GM23338 (cell line): ENCODE measurements around the gene SLC19A1. TPM values are rescaled to one million over a fixed set of nuclear protein-coding genes. Genes with fewer than 3 reads are reported as not detected.

Experiments used
- ATAC-seq: fragments of 200-7000 bp; cut with Tn5 transposase; 3 replicates; pipeline ENCODE4 v1.9.1; 2020
- DNase-seq: peaks from one replicate; pipeline ENCODE4 v3.0.0-alpha.2; 2015; ENCODE audit warnings: low spot score
- H2AFZ ChIP-seq: fragments of 200-600 bp; sonication (generic); 2 replicates; pipeline ENCODE4 v1.8.0; 2016; ENCODE audit warnings: antibody characterized with exemption, mild to moderate bottlenecking, moderate library complexity
- H3F3A ChIP-seq: fragments of 200-600 bp; sonication (generic); replicated peaks from 2 replicates; pipeline ENCODE4 v1.8.0; 2017; ENCODE audit warnings: antibody characterized with exemption, mixed run types, low read depth
- H3K27ac ChIP-seq: fragments of 200-600 bp; sonication (generic); 2 replicates; pipeline ENCODE4 v1.6.1; 2016; ENCODE audit warnings: low read depth
- H3K27me3 ChIP-seq: fragments of 200-600 bp; sonication (generic); 2 replicates; pipeline ENCODE4 v1.8.0; 2016; ENCODE audit warnings: mild to moderate bottlenecking, mixed run types, moderate library complexity; ENCODE audit not compliant: insufficient read depth
- H3K36me3 ChIP-seq: fragments of 200-600 bp; sonication (generic); 2 replicates; pipeline ENCODE4 v1.8.0; 2016; ENCODE audit warnings: mild to moderate bottlenecking; ENCODE audit not compliant: insufficient read depth
- H3K4me1 ChIP-seq: fragments of 200-600 bp; sonication (generic); 2 replicates; pipeline ENCODE4 v1.8.0; 2016; ENCODE audit warnings: mild to moderate bottlenecking, moderate library complexity; ENCODE audit not compliant: insufficient read depth
- H3K4me2 ChIP-seq: fragments of 200-600 bp; sonication (generic); 2 replicates; pipeline ENCODE4 v1.7.1; 2017; ENCODE audit warnings: mixed run types
- H3K4me3 ChIP-seq: fragments of 200-600 bp; sonication (generic); 2 replicates; pipeline ENCODE4 v1.6.1; 2016; ENCODE audit warnings: mixed run types
- H3K79me2 ChIP-seq: fragments of 200-600 bp; sonication (generic); replicated peaks from 2 replicates; pipeline ENCODE4 v1.8.0; 2017; ENCODE audit warnings: mild to moderate bottlenecking; ENCODE audit not compliant: insufficient read depth
- H3K9me2 ChIP-seq: fragments of 200-600 bp; sonication (generic); 2 replicates; pipeline ENCODE4 v1.8.0; 2017; ENCODE audit not compliant: insufficient read depth
- H4K20me1 ChIP-seq: fragments of 200-600 bp; sonication (generic); replicated peaks from 2 replicates; pipeline ENCODE4 v1.8.0; 2017; ENCODE audit warnings: mild to moderate bottlenecking; ENCODE audit not compliant: insufficient read depth
- H3K27ac Mint-ChIP-seq: 2 replicates; pipeline ENCODE4 v1.8.0; 2020; ENCODE audit warnings: inconsistent platforms, mild to moderate bottlenecking, moderate library complexity, mixed read lengths
- H3K27me3 Mint-ChIP-seq: 3 replicates; pipeline ENCODE4 v1.8.0; 2022; ENCODE audit warnings: low read depth, mild to moderate bottlenecking, moderate library complexity, mixed read lengths, inconsistent platforms; ENCODE audit not compliant: insufficient read depth, poor library complexity
- H3K36me3 Mint-ChIP-seq: 3 replicates; pipeline ENCODE4 v1.8.0; 2021; ENCODE audit warnings: low read depth, mild to moderate bottlenecking, inconsistent platforms, moderate library complexity, mixed read lengths
- H3K4me1 Mint-ChIP-seq: 3 replicates; pipeline ENCODE4 v1.8.0; 2020; ENCODE audit warnings: mild to moderate bottlenecking, inconsistent platforms, mixed read lengths
- H3K4me3 Mint-ChIP-seq: 3 replicates; pipeline ENCODE4 v1.8.0; 2021; ENCODE audit warnings: moderate library complexity, mild to moderate bottlenecking, inconsistent platforms, mixed read lengths
- H3K9me3 Mint-ChIP-seq: 3 replicates; pipeline ENCODE4 v1.8.0; 2020; ENCODE audit warnings: moderate library complexity, mild to moderate bottlenecking, inconsistent platforms, mixed read lengths
- EZH2 ChIP-seq: fragments of 200-600 bp; sonication (generic); IDR thresholded peaks from one replicate; pipeline ENCODE4 v1.8.0; 2017; ENCODE audit warnings: antibody characterized with exemption, mild to moderate bottlenecking, low read depth; ENCODE audit not compliant: unreplicated experiment
- EZH2phosphoT487 ChIP-seq: fragments of 200-600 bp; sonication (generic); IDR thresholded peaks from one replicate; pipeline ENCODE4 v1.8.1; 2018; ENCODE audit warnings: antibody characterized with exemption; ENCODE audit not compliant: unreplicated experiment
- STAT1 ChIP-seq: IDR thresholded peaks from one replicate; pipeline ENCODE4 v1.6.1; 2016; ENCODE audit warnings: antibody characterized with exemption; ENCODE audit not compliant: unreplicated experiment
- ZNF331 ChIP-seq: fragments of 250-450 bp; sonication (Bioruptor Pico); IDR thresholded peaks from 2 replicates; pipeline ENCODE4 v1.5.0; 2020; ENCODE audit warnings: low read depth, mild to moderate bottlenecking, moderate library complexity
- polyA plus RNA-seq: library from polyadenylated mRNA; unstranded; fragments of >200 nt; fragmentation: Nextera tagmentation; extraction: Ambion mirVana; gene quantifications from 2 replicates; pipeline ENCODE4 v1.2.1, GENCODE V29; 2016
- total RNA-seq: library from RNA; depleted of rRNA; stranded (reverse); fragments of >200 nt; shearing (Covaris generic); gene quantifications from 2 replicates; pipeline ENCODE4 v1.2.3, GENCODE V29; 2014
- TF ChIP-seq, protein P1 (sequence below): IDR thresholded peaks from one replicate; pipeline ENCODE4 v1.6.1; 2018; ENCODE audit warnings: antibody characterized with exemption; ENCODE audit not compliant: unreplicated experiment
- TF ChIP-seq, protein P2 (sequence below): fragments of 250-450 bp; sonication (Bioruptor Pico); IDR thresholded peaks from 2 replicates; pipeline ENCODE4 v1.5.0; 2020; ENCODE audit warnings: mild to moderate bottlenecking, moderate library complexity
- TF ChIP-seq, protein P3 (sequence below), 2 experiments: fragments of 200-600 bp in 1 of 2; sonication (generic) in 1 of 2; conservative IDR thresholded peaks; 2 replicates each; pipeline versions ENCODE4 v1.5.1 to v1.6.1; 2016 to 2017; ENCODE audit warnings: antibody characterized with exemption in 2 of 2, low read depth in 2 of 2, mild to moderate bottlenecking in 2 of 2, moderate library complexity in 1 of 2

SLC19A1 gene
- total and polyA plus RNA-seq, 2 experiments from 2014 or later: 31.2 to 33.0 TPM

DNA sequence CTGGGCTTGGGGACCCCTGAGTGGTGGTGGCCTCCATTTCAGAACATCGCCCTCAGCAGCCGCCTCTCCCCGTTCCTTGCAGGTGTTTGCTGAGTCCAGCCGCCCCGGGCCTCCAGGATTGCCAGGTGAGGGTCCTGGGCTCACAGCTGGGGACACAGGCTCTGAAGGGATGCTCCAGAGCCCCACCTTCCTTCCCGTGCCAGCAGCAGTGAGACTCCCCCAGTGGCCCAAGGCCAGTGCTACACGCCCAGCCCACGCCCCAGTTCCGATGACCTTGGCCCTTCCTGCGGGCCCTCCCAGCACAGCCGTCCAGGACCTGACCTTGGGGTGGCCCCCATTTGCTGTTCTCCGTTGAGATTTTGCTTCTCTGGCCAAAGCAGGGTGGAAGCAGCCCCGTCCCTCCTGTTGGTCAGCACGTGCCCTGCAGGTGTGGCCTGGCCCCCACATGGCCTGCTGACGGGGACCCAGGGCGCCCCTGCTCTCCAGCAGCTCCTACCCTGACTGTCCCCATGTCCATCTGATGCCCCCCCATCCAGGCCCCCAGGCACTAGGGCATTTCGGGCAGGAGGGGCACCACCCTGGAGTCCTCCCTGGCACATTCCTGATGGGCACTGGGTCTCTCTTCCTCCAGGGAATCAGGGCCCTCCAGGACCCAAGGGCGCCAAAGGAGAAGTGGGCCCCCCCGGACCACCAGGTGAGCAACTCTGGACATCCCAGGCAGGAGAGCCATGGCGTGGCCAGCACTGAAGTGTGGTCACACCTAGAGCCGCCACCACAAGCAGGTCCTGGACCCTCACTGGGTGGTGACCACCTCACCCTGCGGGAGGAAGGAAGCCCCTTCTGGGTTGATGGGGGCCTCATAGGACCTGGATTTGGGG, 45.0 kb downstream of the SLC19A1 start:
- Histone ChIP-seq H2AFZ (no peak overlapping the region), H3K9me2 (no peaks in the 10 kb centered on the region), H3K4me1 (no peaks in the 10 kb centered on the region), H3K27me3 (no peaks in the 10 kb centered on the region), H4K20me1 (no peaks in the 10 kb centered on the region; the same call in 1 of the 2 replicates), H3K79me2 (no peaks in the 10 kb centered on the region), H3K36me3 (peaks cover 9% of the 10 kb centered on the region; the same call in 1 of the 2 replicates), H3K4me2 (no peak overlapping the region), H3K4me3 (no peak overlapping the region), H3F3A (0 out of 2 replicates have a peak, but pooled peaks cover 5% of the 10 kb centered on the region), H3K27ac (no peak overlapping the region)
- H3K4me3 Mint-ChIP-seq: no peak overlapping the region
- peaks cover 57% of the 10 kb centered on the region for H3K36me3 Mint-ChIP-seq
- DNase-seq: no peak
- no peak overlapping the region for H3K27ac Mint-ChIP-seq
- ATAC-seq: peak; percentile 9; the same call in 1 of the 3 replicates
- TF ChIP-seq STAT1: no peak
- TF ChIP-seq EZH2phosphoT487: no peak
- TF ChIP-seq, protein P1, sequence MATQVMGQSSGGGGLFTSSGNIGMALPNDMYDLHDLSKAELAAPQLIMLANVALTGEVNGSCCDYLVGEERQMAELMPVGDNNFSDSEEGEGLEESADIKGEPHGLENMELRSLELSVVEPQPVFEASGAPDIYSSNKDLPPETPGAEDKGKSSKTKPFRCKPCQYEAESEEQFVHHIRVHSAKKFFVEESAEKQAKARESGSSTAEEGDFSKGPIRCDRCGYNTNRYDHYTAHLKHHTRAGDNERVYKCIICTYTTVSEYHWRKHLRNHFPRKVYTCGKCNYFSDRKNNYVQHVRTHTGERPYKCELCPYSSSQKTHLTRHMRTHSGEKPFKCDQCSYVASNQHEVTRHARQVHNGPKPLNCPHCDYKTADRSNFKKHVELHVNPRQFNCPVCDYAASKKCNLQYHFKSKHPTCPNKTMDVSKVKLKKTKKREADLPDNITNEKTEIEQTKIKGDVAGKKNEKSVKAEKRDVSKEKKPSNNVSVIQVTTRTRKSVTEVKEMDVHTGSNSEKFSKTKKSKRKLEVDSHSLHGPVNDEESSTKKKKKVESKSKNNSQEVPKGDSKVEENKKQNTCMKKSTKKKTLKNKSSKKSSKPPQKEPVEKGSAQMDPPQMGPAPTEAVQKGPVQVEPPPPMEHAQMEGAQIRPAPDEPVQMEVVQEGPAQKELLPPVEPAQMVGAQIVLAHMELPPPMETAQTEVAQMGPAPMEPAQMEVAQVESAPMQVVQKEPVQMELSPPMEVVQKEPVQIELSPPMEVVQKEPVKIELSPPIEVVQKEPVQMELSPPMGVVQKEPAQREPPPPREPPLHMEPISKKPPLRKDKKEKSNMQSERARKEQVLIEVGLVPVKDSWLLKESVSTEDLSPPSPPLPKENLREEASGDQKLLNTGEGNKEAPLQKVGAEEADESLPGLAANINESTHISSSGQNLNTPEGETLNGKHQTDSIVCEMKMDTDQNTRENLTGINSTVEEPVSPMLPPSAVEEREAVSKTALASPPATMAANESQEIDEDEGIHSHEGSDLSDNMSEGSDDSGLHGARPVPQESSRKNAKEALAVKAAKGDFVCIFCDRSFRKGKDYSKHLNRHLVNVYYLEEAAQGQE: no peak
- no peak for TF ChIP-seq EZH2
- no peak for TF ChIP-seq ZNF331
- peaks cover 10% of the 10 kb centered on the region for H3K27me3 Mint-ChIP-seq
- no peaks in the 10 kb centered on the region; the same call in 2 of the 3 replicates for H3K9me3 Mint-ChIP-seq
- no peaks in the 10 kb centered on the region for H3K4me1 Mint-ChIP-seq

DNA sequence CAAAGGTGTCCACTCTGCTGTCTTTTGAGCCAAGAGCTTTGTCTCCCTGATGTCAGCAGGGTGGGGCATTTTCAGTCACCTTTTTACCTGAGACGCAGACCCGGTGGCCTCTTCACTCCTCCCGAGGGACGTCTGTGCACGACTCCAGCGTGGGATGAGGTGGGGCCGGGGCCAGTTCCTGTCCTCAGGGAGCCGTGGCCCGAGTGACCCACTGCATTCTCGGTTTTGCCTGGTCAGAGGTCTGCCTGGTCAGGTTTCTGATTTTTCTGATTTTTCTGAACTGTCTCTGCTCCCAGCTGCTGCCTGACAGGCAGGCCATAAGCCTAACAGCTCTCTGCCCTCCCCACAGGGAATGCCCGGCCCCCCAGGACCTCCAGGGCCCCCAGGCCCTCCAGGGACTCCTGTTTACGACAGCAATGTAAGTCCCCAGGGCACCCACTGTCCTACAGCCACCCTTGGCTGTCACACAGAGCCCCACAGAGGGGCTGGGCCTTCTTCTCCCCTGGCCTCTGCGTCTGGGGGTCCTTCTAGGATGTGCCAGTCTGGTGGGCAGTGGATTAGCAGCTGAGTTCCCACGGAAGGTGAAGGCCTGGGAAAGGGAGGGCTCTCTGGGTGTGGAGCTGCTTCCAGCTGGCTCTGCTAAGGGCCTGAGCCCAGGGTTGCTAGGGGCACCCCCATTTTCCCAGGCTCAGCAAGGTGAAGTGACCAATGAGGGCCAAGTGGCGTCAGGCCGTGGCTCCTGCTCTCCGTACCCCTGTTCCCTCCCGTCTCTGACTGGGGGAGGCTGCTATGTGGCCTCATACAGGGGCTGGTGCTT, 45.9 kb downstream of the SLC19A1 start:
- Histone ChIP-seq H3K79me2 (no peaks in the 10 kb centered on the region), H3K4me3 (no peak overlapping the region), H3K27me3 (no peaks in the 10 kb centered on the region), H3K9me2 (no peaks in the 10 kb centered on the region), H3K27ac (no peak overlapping the region), H3K4me2 (no peak overlapping the region), H3K4me1 (no peaks in the 10 kb centered on the region), H3K36me3 (peaks cover 9% of the 10 kb centered on the region; the same call in 1 of the 2 replicates), H3F3A (0 out of 2 replicates have a peak, but pooled peaks cover 5% of the 10 kb centered on the region), H2AFZ (no peak overlapping the region), H4K20me1 (no peaks in the 10 kb centered on the region)
- DNase-seq: no peak
- no peaks in the 10 kb centered on the region for H3K4me1 Mint-ChIP-seq
- no peak overlapping the region for H3K27ac Mint-ChIP-seq
- H3K9me3 Mint-ChIP-seq: no peaks in the 10 kb centered on the region
- no peak for ATAC-seq
- H3K27me3 Mint-ChIP-seq: peaks cover 13% of the 10 kb centered on the region
- H3K36me3 Mint-ChIP-seq: peaks cover 63% of the 10 kb centered on the region
- no peak overlapping the region for H3K4me3 Mint-ChIP-seq
- TF ChIP-seq, protein P2, sequence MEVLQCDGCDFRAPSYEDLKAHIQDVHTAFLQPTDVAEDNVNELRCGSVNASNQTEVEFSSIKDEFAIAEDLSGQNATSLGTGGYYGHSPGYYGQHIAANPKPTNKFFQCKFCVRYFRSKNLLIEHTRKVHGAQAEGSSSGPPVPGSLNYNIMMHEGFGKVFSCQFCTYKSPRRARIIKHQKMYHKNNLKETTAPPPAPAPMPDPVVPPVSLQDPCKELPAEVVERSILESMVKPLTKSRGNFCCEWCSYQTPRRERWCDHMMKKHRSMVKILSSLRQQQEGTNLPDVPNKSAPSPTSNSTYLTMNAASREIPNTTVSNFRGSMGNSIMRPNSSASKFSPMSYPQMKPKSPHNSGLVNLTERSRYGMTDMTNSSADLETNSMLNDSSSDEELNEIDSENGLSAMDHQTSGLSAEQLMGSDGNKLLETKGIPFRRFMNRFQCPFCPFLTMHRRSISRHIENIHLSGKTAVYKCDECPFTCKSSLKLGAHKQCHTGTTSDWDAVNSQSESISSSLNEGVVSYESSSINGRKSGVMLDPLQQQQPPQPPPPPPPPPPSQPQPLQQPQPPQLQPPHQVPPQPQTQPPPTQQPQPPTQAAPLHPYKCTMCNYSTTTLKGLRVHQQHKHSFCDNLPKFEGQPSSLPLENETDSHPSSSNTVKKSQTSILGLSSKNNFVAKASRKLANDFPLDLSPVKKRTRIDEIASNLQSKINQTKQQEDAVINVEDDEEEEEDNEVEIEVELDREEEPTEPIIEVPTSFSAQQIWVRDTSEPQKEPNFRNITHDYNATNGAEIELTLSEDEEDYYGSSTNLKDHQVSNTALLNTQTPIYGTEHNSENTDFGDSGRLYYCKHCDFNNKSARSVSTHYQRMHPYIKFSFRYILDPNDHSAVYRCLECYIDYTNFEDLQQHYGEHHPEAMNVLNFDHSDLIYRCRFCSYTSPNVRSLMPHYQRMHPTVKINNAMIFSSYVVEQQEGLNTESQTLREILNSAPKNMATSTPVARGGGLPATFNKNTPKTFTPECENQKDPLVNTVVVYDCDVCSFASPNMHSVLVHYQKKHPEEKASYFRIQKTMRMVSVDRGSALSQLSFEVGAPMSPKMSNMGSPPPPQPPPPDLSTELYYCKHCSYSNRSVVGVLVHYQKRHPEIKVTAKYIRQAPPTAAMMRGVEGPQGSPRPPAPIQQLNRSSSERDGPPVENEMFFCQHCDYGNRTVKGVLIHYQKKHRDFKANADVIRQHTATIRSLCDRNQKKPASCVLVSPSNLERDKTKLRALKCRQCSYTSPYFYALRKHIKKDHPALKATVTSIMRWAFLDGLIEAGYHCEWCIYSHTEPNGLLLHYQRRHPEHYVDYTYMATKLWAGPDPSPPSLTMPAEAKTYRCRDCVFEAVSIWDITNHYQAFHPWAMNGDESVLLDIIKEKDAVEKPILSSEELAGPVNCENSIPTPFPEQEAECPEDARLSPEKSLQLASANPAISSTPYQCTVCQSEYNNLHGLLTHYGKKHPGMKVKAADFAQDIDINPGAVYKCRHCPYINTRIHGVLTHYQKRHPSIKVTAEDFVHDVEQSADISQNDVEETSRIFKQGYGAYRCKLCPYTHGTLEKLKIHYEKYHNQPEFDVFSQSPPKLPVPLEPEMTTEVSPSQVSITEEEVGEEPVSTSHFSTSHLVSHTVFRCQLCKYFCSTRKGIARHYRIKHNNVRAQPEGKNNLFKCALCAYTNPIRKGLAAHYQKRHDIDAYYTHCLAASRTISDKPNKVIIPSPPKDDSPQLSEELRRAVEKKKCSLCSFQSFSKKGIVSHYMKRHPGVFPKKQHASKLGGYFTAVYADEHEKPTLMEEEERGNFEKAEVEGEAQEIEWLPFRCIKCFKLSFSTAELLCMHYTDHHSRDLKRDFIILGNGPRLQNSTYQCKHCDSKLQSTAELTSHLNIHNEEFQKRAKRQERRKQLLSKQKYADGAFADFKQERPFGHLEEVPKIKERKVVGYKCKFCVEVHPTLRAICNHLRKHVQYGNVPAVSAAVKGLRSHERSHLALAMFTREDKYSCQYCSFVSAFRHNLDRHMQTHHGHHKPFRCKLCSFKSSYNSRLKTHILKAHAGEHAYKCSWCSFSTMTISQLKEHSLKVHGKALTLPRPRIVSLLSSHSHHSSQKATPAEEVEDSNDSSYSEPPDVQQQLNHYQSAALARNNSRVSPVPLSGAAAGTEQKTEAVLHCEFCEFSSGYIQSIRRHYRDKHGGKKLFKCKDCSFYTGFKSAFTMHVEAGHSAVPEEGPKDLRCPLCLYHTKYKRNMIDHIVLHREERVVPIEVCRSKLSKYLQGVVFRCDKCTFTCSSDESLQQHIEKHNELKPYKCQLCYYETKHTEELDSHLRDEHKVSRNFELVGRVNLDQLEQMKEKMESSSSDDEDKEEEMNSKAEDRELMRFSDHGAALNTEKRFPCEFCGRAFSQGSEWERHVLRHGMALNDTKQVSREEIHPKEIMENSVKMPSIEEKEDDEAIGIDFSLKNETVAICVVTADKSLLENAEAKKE (CRISPR knock-in tag): no peak
- TF ChIP-seq, protein P3, sequence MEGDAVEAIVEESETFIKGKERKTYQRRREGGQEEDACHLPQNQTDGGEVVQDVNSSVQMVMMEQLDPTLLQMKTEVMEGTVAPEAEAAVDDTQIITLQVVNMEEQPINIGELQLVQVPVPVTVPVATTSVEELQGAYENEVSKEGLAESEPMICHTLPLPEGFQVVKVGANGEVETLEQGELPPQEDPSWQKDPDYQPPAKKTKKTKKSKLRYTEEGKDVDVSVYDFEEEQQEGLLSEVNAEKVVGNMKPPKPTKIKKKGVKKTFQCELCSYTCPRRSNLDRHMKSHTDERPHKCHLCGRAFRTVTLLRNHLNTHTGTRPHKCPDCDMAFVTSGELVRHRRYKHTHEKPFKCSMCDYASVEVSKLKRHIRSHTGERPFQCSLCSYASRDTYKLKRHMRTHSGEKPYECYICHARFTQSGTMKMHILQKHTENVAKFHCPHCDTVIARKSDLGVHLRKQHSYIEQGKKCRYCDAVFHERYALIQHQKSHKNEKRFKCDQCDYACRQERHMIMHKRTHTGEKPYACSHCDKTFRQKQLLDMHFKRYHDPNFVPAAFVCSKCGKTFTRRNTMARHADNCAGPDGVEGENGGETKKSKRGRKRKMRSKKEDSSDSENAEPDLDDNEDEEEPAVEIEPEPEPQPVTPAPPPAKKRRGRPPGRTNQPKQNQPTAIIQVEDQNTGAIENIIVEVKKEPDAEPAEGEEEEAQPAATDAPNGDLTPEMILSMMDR (conservative IDR thresholded peaks at IDR 0.05; ENCODE audit: low read depth in 2 of 2): no peak
